ENCODE data around the gene SOS2. TPM values are rescaled to one million over a fixed set of nuclear protein-coding genes. Genes with fewer than 3 reads are reported as not detected.

Gene SOS2
- total RNA-seq, 1 donor from 2014 or later, result 32.0 TPM

GRCh38 chr14:50233951-50234250, 2.5 kb upstream of the SOS2 start:
- POLR2A ChIA-PET, result interaction anchor here (0.7 kb wide), 1 partner anchor 465 kb away, joined by 5 read pairs; no protein-coding TSS in a partner anchor

GRCh38 chr14:50233166-50233950, 2.0 kb upstream of the SOS2 start:
- H3K27ac Mint-ChIP-seq, result no peak overlapping the region
- H3K27me3 Mint-ChIP-seq, result no peaks in the 10 kb centered on the region
- H3K4me1 Mint-ChIP-seq, result peaks cover 35% of the 10 kb centered on the region
- ChIA-PET CTCF (no interaction called here), POLR2A (interaction anchor here (0.7 kb wide), 1 partner anchor 465 kb away, joined by 5 read pairs; no protein-coding TSS in a partner anchor)
- H3K36me3 Mint-ChIP-seq (ENCODE audit: low read depth), result peaks cover 8% of the 10 kb centered on the region
- no peak for TF ChIP-seq CTCF (IDR thresholded peaks at IDR 0.05)
- ATAC-seq (ENCODE audit: low read depth) (no peak), DNase-seq (no peak)
- H3K4me3 Mint-ChIP-seq, result no peak overlapping the region
- intact Hi-C loops (cut with micrococcal nuclease), result loop anchor here (5.0 to 10.0 kb wide), 3 partner anchors 259 to 611 kb away; partner anchors contain the start of genes KLHDC1, MGAT2 and RPL36AL
- H3K9me3 Mint-ChIP-seq, result peaks cover 2% of the 10 kb centered on the region

More at GRCh38 chr14:50233951-50234250, 2.5 kb upstream of the SOS2 start:
- Mint-ChIP-seq H3K27me3 (no peaks in the 10 kb centered on the region), H3K4me3 (no peak overlapping the region), H3K36me3 (ENCODE audit: low read depth) (peaks cover 5% of the 10 kb centered on the region), H3K9me3 (peaks cover 2% of the 10 kb centered on the region), H3K4me1 (peaks cover 30% of the 10 kb centered on the region), H3K27ac (no peak overlapping the region)
- CTCF ChIA-PET, result no interaction called here
- DNase-seq (no peak), ATAC-seq (ENCODE audit: low read depth) (no peak)
- intact Hi-C loops (cut with micrococcal nuclease), result loop anchor here (5.0 to 10.0 kb wide), 3 partner anchors 259 to 612 kb away; partner anchors contain the start of genes KLHDC1, MGAT2 and RPL36AL
- no peak for TF ChIP-seq CTCF (IDR thresholded peaks at IDR 0.05)

- intact Hi-C loops (cut with micrococcal nuclease), result loop anchor here (5.0 to 10.0 kb wide), 3 partner anchors 257 to 610 kb away; partner anchors contain the start of genes KLHDC1, MGAT2 and RPL36AL
- peaks cover 2% of the 10 kb centered on the region for H3K9me3 Mint-ChIP-seq
- DNase-seq (no peak), ATAC-seq (ENCODE audit: low read depth) (no peak)
- peaks cover 32% of the 10 kb centered on the region for H3K4me1 Mint-ChIP-seq
- peak overlapping the region; percentile 76 for H3K27ac Mint-ChIP-seq
- peaks cover 8% of the 10 kb centered on the region for H3K36me3 Mint-ChIP-seq (ENCODE audit: low read depth)
- H3K4me3 Mint-ChIP-seq, result peak overlapping the region; percentile 82
- TF ChIP-seq CTCF (IDR thresholded peaks at IDR 0.05), result no peak
- CTCF ChIA-PET, result no interaction called here
- no peaks in the 10 kb centered on the region for H3K27me3 Mint-ChIP-seq
- POLR2A ChIA-PET, result interaction anchor here (0.6 to 2.3 kb wide), 9 partner anchors 36 to 598 kb away, joined by 3 to 17 read pairs (median 5); partner anchors contain the start of genes DMAC2L, KLHDC2, L2HGDH and NEMF
These were observed 881 bp upstream of the SOS2 start for GRCh38 chr14:50232276-50232642.

- Mint-ChIP-seq H3K27me3 (no peaks in the 10 kb centered on the region), H3K4me1 (peaks cover 43% of the 10 kb centered on the region), H3K4me3 (peak overlapping the region; percentile 93), H3K9me3 (peaks cover 2% of the 10 kb centered on the region), H3K36me3 (ENCODE audit: low read depth) (peaks cover 8% of the 10 kb centered on the region), H3K27ac (peak overlapping the region; percentile 92)
- ATAC-seq (ENCODE audit: low read depth), result peak; percentile 15
- no peak for DNase-seq
- ChIA-PET POLR2A (interaction anchor here (0.6 to 2.3 kb wide), 8 partner anchors 81 to 597 kb away, joined by 3 to 17 read pairs (median 5); partner anchors contain the start of genes DMAC2L, KLHDC2, L2HGDH and VCPKMT), CTCF (no interaction called here)
- intact Hi-C loops (cut with micrococcal nuclease), result loop anchor here (1.0 to 10.0 kb wide), 10 partner anchors 29 to 645 kb away; partner anchors contain the start of genes DMAC2L, KLHDC1, L2HGDH and MAP4K5
- TF ChIP-seq CTCF (IDR thresholded peaks at IDR 0.05), result no peak
These were observed 490 bp downstream of the SOS2 start for GRCh38 chr14:50230701-50231474.

Measured in activated B cell treated with CpG ODN at 0.5 μM for 24 hours (primary cell).